MM.1S (cell line): Measurements from ENCODE around the gene FRMD8.

Experiments
- EZH2 ChIP-seq: fragments of 300-600 bp; sonication (generic); optimal IDR thresholded peaks from 2 replicates; pipeline ENCODE3; 2017; ENCODE audit warnings: low read depth, mild to moderate bottlenecking, antibody characterized with exemption, low read length, mixed read lengths
- TF ChIP-seq, protein P1 (sequence below): fragments of 300-600 bp; sonication (generic); IDR thresholded peaks from 2 replicates; pipeline ENCODE4 v1.5.1; 2016; ENCODE audit warnings: antibody characterized with exemption, low read length, mixed read lengths

DNA sequence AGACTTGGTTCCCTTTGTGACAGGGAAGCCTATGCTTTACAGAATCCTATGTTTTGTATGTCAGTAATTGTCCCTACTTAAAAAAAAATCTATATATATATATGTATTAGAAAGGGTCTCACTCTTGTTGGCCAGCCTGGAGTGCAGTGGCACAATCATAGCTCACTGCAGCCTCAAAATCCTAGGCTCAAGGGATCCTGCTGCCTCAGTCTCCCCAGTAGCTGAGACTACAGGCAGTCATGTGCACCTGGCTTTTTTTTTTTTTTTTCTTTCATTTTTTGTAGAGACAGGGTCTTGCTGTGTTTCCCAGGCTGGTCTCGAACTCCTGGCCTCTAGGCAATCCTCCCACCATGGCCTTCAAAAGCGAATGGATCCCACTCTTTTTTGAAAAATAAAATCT is 34.1 kb downstream of the FRMD8 start:
- TF ChIP-seq, protein P1, sequence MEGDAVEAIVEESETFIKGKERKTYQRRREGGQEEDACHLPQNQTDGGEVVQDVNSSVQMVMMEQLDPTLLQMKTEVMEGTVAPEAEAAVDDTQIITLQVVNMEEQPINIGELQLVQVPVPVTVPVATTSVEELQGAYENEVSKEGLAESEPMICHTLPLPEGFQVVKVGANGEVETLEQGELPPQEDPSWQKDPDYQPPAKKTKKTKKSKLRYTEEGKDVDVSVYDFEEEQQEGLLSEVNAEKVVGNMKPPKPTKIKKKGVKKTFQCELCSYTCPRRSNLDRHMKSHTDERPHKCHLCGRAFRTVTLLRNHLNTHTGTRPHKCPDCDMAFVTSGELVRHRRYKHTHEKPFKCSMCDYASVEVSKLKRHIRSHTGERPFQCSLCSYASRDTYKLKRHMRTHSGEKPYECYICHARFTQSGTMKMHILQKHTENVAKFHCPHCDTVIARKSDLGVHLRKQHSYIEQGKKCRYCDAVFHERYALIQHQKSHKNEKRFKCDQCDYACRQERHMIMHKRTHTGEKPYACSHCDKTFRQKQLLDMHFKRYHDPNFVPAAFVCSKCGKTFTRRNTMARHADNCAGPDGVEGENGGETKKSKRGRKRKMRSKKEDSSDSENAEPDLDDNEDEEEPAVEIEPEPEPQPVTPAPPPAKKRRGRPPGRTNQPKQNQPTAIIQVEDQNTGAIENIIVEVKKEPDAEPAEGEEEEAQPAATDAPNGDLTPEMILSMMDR: no peak
- TF ChIP-seq EZH2: no peak
